Peyer's patch (tissue), 4 donors: Measurements from ENCODE around the gene SLC1A3.

Experiments
- CTCF ChIP-seq, 6 experiments: fragments of 450-650 bp in 4 of 6; fragments of 200-600 bp in 2 of 6; sonication (generic) in 1 of 6; IDR thresholded peaks; one replicate each; pipeline ENCODE4 v1.5.1; 2017 to 2019; ENCODE audit warnings: antibody characterized with exemption in 6 of 6, mild to moderate bottlenecking in 3 of 6, moderate library complexity in 1 of 6
- POLR2A ChIP-seq, 2 donors: fragments of 450-650 bp; IDR thresholded peaks; one replicate each; pipeline ENCODE4 v1.5.1; 2017; ENCODE audit warnings: antibody characterized with exemption in 2 of 2, mild to moderate bottlenecking in 2 of 2, moderate library complexity in 2 of 2

- TF ChIP-seq CTCF (IDR thresholded peaks at IDR 0.05) (no peak), POLR2A (IDR thresholded peaks at IDR 0.05) (no peak)
Observed at GRCh38 chr5:36640949-36641348, 34.5 kb downstream of the SLC1A3 start.
